ENCODE data around the gene DAB1.

- TF ChIP-seq SUZ12 (IDR thresholded peaks at IDR 0.05; ENCODE audit: extremely low read depth, insufficient read depth, insufficient read length) (no peak), YY1 (IDR thresholded peaks at IDR 0.05; ENCODE audit: insufficient read depth, insufficient read length) (no peak), ZNF274 (IDR thresholded peaks at IDR 0.05; ENCODE audit: low read depth, low read length) (no peak)
Measured at GRCh38 chr1:57277681-57278080, 146.2 kb downstream of the DAB1 start.
